ENCODE results near the gene OSCP1. TPM values are rescaled to one million over a fixed set of nuclear protein-coding genes. Genes with fewer than 3 reads are reported as not detected.

OSCP1 gene
- total RNA-seq, 2 experiments from 2014 or later, result 2.3 to 2.7 TPM

- ChIA-PET POLR2A (no interaction called here), CTCF (no interaction called here)
Measured at GRCh38 chr1:36475910-36476604, 25.8 kb upstream of the OSCP1 start.

GRCh38 chr1:36475341-36475740 is 25.1 kb upstream of the OSCP1 start:
- ChIA-PET CTCF (no interaction called here), POLR2A (no interaction called here)

GRCh38 chr1:36472656-36473055 is 22.4 kb upstream of the OSCP1 start:
- POLR2A ChIA-PET, result no interaction called here
- CTCF ChIA-PET, result no interaction called here

GRCh38 chr1:36471830-36472641 is 21.8 kb upstream of the OSCP1 start:
- ChIA-PET CTCF (no interaction called here), POLR2A (no interaction called here)

GRCh38 chr1:36469163-36469562 is 18.9 kb upstream of the OSCP1 start:
- POLR2A ChIA-PET, result no interaction called here
- CTCF ChIA-PET, result no interaction called here

GRCh38 chr1:36467700-36468455 is 17.6 kb upstream of the OSCP1 start:
- CTCF ChIA-PET, result no interaction called here

GRCh38 chr1:36467027-36467410 is 16.8 kb upstream of the OSCP1 start:
- POLR2A ChIA-PET, result no interaction called here
- CTCF ChIA-PET, result no interaction called here

More at GRCh38 chr1:36467700-36468455, 17.6 kb upstream of the OSCP1 start:
- POLR2A ChIA-PET, result no interaction called here

GRCh38 chr1:36466370-36467026 is 16.2 kb upstream of the OSCP1 start:
- ChIA-PET POLR2A (no interaction called here), CTCF (no interaction called here)

- CTCF ChIA-PET, result no interaction called here
- POLR2A ChIA-PET, result no interaction called here
Measured at GRCh38 chr1:36465731-36466369, 15.6 kb upstream of the OSCP1 start.

GRCh38 chr1:36464605-36465393 is 14.5 kb upstream of the OSCP1 start:
- POLR2A ChIA-PET, result interaction anchor here (1.9 kb wide), 1 partner anchor 14 kb away, joined by 19 read pairs; the partner anchor contains the start of gene OSCP1
- CTCF ChIA-PET, result interaction anchor here (1.2 kb wide), 1 partner anchor 16 kb away, joined by 3 read pairs; no protein-coding TSS in a partner anchor

- POLR2A ChIA-PET, result interaction anchor here (1.9 kb wide), 1 partner anchor 14 kb away, joined by 19 read pairs; the partner anchor contains the start of gene OSCP1
Measured at GRCh38 chr1:36463803-36464604, 13.8 kb upstream of the OSCP1 start, which contains the start of gene MRPS15. Gene MRPS15, minus strand, starts transcription at chr1:36464384. Its CDS starts 109 bp downstream, at chr1:36464275.

GRCh38 chr1:36463463-36463802 is 13.2 kb upstream of the OSCP1 start:
- CTCF ChIA-PET, result interaction anchor here (1.1 to 1.2 kb wide), 2 partner anchors 13 to 15 kb away, joined by 3 to 5 read pairs; partner anchors contain the start of gene OSCP1

More at GRCh38 chr1:36463803-36464604, 13.8 kb upstream of the OSCP1 start, which contains the start of gene MRPS15:
- CTCF ChIA-PET, result interaction anchor here (1.1 to 1.2 kb wide), 2 partner anchors 14 to 15 kb away, joined by 3 to 5 read pairs; partner anchors contain the start of gene OSCP1

GRCh38 chr1:36458910-36459309 is 8.7 kb upstream of the OSCP1 start:
- POLR2A ChIA-PET, result no interaction called here
- CTCF ChIA-PET, result interaction anchor here (0.7 to 1.4 kb wide), 5 partner anchors 10 to 72 kb away, joined by 3 to 5 read pairs (median 3); no protein-coding TSS in a partner anchor

More at GRCh38 chr1:36463463-36463802, 13.2 kb upstream of the OSCP1 start:
- POLR2A ChIA-PET, result interaction anchor here (1.9 kb wide), 1 partner anchor 13 kb away, joined by 19 read pairs; the partner anchor contains the start of gene OSCP1

- ChIA-PET CTCF (no interaction called here), POLR2A (no interaction called here)
Measured at GRCh38 chr1:36457691-36458090, 7.4 kb upstream of the OSCP1 start.

GRCh38 chr1:36456391-36456928 is 6.2 kb upstream of the OSCP1 start:
- CTCF ChIA-PET, result no interaction called here
- POLR2A ChIA-PET, result no interaction called here

- ChIA-PET CTCF (no interaction called here), POLR2A (no interaction called here)
Measured at GRCh38 chr1:36455386-36455785, 5.1 kb upstream of the OSCP1 start.
